Spleen (tissue), 7 donors: ENCODE measurements around the gene EOGT.

ENCODE experiments used
- POLR2A ChIP-seq, 3 donors: fragments of 450-650 bp; IDR thresholded peaks; one replicate each; pipeline ENCODE4 v1.5.1; 2017; ENCODE audit warnings: antibody characterized with exemption in 3 of 3, mild to moderate bottlenecking in 1 of 3
- POLR2AphosphoS5 ChIP-seq, 3 donors: sonication (generic); formaldehyde crosslinking; IDR thresholded peaks; one replicate each; pipeline ENCODE4 v1.5.1; 2017; ENCODE audit warnings: antibody characterized with exemption in 3 of 3
- TF ChIP-seq, protein P1 (sequence below), 11 experiments: fragments of 200-600 bp in 7 of 11; fragments of 450-650 bp in 4 of 11; sonication (generic) in 4 of 11; IDR thresholded peaks in 8 of 11; conservative IDR thresholded peaks in 3 of 11; 1 replicate in 7 of 11; 2 replicates in 4 of 11; pipeline versions ENCODE4 v1.4.0 to v1.8.0; 2016 to 2021; ENCODE audit warnings: antibody characterized with exemption in 11 of 11, inconsistent platforms in 4 of 11, mild to moderate bottlenecking in 1 of 11
- donor health status: DM: no; HTN: no; CAD: no; lungs with moderate emphysema.
- donor health status: DM: no; HTN: no; CAD: no.
- donor health status: DM: no; HTN: no; CAD: no.

DNA sequence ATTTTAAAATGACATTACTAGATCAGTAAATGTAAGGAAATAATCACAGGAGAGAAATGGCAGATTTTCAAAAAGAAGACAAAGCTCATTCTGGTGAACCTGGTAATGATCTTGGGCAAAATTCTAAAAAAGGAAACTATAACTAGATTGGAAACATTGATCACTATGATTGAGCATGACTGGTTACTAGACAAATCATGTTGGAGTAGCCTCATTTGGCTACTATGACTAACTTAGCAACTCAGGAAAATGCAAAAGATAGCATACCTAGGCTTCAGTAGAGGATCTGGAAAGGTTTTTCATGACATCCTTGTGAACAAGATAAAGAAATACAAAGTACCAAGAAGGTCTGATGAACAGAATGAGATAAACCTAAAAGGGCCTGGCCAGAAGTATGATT is 46.2 kb upstream of the EOGT start:
- TF ChIP-seq, protein P1, sequence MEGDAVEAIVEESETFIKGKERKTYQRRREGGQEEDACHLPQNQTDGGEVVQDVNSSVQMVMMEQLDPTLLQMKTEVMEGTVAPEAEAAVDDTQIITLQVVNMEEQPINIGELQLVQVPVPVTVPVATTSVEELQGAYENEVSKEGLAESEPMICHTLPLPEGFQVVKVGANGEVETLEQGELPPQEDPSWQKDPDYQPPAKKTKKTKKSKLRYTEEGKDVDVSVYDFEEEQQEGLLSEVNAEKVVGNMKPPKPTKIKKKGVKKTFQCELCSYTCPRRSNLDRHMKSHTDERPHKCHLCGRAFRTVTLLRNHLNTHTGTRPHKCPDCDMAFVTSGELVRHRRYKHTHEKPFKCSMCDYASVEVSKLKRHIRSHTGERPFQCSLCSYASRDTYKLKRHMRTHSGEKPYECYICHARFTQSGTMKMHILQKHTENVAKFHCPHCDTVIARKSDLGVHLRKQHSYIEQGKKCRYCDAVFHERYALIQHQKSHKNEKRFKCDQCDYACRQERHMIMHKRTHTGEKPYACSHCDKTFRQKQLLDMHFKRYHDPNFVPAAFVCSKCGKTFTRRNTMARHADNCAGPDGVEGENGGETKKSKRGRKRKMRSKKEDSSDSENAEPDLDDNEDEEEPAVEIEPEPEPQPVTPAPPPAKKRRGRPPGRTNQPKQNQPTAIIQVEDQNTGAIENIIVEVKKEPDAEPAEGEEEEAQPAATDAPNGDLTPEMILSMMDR (IDR thresholded peaks at IDR 0.05 in 8 of 11, conservative IDR thresholded peaks at IDR 0.05 in 3 of 11): no peak
- no peak for TF ChIP-seq POLR2A (IDR thresholded peaks at IDR 0.05)
- TF ChIP-seq POLR2AphosphoS5 (IDR thresholded peaks at IDR 0.05): no peak
